HG03066 (cell line): ENCODE measurements around the gene RTN4.

ENCODE experiments used
- ATAC-seq: cut with Tn5 transposase; IDR thresholded peaks from one replicate; pipeline ENCODE4 v1.9.1; 2021; ENCODE audit warnings: low read depth; ENCODE audit not compliant: unreplicated experiment

The RTN4 gene

DNA sequence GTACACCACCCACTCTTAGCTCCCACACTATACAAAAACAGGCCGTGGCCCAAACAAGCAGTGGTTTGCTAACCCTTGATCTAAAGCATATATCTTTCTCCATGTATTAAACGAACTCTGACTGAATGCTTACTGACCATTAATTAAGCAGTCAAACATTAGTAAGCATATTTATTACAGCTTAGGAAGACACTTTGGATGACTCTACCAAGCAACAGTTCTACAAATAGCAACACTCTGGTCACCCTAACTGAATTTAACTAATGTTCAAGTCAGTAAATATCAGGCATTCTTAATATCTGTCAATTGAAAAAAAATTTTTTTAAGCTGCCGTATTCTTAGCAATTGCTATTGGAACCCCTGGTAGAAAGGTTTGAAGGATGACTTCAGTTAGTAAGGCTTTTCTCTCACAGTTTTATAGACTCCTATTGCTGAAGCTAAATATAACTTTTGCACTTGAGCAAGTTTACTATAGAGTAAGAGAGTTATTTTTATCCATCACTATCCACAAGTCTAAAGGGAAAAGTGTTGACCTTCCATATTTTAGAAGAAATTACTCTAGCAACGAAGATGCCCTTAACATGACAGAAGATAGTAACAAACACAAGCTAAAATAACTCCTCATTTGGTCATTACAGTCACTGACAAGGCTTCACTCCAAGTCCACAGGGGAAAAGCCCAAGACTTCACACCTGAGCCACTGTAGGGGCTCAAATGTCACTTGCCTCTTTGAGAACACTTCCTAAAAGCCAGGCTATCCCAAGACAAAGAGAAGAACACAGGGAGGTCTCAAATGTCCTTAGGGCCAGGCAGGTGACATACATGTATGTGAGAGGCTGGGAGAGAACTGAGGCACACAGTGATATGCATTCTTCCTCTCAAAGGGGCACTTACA, 74.4 kb downstream of the RTN4 start:
- ATAC-seq = no peak

DNA sequence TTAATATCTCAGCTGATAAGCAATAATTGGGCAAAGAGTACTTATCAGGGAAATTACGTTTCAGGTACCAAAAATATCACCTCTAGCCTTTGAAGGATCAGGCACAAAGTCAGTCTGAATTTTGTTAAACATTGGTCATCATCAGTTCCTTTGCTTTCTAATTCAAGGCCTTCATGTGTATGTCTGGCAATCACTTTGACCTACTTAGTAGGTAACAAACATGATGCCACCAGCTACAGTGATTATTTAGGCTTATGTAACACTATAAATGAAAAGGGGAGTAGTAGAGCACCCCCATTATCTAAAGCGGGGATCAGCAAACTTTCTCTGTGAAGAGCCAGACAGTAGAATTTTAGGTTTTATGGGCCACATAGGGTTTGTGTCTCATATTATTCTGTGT, 75.1 kb downstream of the RTN4 start:
- ATAC-seq = no peak

DNA sequence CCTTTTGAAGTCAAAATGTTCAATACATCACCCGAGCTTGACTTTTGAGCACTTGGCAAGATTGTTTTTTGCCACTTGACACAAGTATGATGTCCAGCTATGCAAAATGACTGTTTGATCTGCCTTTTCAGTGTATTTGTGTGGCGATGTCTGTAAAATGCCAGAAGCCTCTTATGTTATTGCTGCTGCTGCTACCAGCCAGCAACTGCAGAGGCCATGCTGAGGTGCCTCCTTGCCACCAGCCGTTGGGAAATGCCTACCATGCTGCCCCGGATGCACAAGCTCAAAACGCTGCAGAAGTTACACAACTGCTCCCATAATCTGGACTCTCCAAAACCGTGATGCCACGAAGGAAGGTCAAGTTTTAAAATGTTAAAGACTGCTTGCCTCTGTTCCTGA, 80.3 kb downstream of the RTN4 start:
- no peak for ATAC-seq

DNA sequence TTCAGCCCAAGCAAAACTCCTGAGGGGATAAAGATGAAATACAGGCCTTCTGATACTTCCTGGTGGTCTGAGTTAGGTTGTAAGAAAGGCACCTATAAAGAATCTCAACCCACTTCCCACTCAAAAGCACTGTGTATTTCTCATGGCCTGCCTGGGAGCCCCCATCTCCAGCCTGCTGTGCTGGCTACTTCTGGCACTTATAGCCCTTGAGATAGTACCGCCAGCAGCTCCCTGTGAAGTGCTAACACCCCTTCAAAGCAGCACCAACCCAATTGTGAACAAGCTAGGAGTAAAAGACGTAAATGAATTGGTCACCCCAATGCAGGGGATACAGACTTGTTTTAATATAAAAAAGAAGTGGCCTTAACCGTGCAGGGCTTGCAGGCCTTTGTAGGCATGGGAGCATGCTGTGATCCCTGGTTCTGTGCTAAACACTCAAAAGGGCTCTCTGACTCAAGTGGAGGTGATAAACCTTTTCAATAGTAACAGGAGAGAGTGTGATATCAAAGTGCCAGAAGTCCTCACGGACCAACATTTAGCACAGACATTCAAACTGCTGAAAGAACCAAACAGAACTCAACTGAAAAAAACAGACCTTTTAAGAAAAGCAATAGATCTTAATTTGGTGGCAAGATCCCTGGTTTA, 80.8 kb downstream of the RTN4 start:
- no peak for ATAC-seq

DNA sequence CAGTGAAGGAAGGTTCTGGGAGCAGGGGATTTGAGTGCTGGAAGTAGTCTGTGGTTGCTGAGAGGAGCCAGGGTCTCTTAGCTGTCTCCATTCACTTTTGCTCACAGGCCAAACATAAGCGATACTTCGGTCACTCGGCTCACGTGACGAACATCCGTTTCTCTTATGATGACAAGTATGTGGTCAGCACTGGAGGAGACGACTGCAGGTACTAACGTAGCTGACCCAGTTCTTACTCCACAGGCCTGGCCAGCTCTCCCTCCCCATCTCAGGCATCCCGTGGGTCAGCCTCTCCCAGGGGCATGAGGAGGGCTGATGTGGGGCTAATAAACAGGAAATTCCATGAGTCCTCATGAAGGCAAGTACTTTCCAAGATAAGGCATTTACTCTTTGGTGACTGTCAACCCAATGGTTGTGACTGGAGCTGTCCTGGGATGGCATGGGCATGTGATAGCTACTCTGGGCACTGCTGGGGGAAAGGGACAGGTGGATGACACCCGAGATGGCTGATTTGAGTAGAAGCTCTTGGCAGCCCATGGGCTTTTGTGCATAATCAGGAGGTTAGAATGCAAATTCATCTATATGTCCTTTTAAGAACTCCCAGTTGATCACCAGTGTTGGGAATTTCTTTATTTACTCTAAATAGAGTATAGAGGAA, 81.6 kb downstream of the RTN4 start:
- ATAC-seq = no peak

DNA sequence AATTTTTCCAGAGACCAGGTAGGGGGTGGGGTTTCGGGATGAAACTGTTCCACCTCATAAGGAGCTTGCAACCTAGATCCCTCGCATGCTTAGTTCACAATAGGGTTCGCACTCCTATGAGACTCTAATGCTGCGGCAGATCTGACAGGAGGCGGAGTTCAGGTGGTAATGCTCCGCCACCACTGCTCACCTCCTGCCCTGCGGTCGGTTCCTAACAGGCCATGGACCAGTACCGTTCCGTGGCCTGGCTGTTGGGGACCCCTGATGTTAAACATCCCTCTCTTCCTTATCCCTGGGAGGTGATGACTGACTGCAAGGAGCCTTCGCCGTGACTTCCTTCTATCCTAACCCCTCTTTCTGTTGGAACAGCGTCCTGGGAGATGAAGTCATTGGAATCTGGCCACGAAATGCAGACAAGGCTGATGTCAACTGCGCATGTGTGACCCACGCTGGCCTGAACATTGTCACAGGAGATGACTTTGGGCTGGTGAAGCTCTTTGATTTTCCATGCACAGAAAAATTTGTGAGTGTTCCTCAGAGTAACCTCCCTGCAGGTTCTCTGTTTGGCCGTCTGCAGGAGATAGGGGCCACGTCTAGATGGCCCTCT, 82.4 kb downstream of the RTN4 start:
- no peak for ATAC-seq

DNA sequence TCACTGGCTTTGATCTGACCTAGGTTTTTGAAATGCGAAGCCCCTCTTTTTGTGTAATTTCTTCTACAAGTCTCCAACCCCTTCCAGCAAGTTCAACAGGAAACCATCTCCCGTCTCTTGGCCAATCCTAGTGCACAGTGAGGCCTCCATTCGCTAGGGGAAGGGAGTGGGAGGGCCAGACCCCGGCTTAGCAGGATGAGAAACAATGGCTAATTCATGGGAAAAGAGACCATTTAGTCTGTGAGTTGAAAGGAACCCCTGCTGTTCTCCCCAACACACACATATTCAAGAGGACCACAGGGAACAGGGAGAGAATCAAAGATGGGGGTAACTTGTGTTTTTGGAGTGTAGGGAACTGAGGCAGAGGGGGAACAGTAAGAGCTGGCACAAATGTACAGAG, 83.0 kb downstream of the RTN4 start:
- ATAC-seq = no peak

DNA sequence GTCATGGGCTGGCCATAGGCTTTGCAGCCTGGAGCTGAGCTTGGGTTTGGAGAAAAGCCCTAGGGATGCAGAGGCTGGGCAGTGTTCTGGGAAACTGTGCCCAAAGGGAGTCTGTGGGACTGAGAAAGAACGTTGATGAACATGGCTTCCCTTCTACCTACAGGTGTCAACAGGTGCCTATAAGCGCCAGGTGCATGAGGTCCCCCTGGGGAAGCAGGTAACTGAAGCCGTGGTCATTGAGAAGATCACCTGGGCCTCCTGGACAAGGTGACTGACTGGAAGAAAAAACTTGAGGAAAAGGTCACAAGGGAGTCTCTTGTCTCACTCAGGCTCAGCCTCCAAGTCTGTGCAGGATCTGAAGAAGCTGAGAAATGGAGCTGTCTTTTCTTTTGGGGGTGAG, 83.4 kb downstream of the RTN4 start:
- ATAC-seq = no peak

DNA sequence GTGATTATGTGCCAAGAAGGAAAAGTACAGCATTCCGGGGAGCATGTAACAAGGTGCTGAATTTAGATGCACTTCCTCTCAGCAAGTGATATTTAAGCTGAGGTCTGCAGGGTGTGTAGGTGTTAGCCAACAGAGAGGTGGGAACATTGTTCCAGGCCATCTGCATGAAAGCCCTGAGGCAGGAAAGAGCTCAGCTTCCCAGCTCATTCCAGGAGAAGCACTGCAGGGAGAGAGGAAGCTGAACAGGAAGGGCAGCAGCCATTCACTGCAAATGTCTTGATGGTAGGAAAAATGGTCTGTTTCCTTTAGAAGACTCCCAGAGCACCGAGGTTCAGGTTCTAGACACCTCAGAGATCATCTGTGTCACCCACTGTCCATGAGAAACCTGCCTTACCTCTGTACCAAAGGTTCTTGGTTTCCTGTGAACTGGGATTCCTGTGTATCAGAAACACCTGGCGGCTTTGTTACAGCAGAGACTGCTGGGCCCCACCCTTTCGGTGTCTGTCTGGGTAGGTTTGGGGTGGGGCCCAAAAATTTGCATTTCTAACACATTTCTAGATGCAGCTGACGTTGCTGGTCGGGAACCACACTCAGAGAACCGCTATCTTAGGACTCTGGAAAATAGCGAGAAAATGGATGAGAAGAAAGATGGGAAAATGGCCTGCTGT, 84.0 kb downstream of the RTN4 start:
- no peak for ATAC-seq

DNA sequence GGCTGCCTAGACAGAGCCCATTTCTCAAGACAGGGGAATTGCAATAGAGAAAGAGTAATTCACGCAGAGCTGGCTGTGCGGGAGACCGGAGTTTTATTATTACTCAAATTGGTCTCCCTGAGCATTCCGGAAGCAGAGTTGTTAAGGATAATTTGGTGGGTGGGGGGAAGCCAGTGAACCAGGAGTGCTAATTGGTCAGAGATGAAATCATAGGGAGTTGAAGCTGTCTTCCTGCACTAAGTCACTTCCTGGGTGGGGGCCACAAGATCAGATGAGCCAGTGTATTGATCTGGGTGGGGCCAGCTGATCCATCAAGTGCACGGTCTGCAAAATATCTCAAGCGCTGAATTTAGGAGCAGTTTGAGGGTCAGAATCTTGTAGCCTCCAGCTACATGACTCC, 84.8 kb downstream of the RTN4 start:
- no peak for ATAC-seq

DNA sequence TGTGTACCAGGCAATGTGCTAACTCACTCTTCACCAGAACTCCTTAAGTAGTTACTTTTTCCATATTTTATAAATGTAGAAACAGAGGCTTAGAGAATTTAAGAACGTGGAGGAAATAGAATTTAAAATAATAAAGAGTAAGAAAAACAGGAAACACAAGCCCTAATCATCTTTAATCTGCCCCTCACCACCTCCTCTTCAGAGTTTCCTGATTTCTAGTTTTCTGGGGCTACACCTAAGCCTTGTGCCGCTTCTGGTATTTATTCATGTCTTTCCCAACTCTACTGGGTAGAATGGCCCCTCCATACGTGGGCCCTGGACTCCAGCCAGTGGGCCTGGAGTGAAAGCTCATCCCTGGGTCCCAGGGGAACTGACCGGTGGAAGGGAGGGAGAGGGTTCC, 85.4 kb downstream of the RTN4 start:
- no peak for ATAC-seq

DNA sequence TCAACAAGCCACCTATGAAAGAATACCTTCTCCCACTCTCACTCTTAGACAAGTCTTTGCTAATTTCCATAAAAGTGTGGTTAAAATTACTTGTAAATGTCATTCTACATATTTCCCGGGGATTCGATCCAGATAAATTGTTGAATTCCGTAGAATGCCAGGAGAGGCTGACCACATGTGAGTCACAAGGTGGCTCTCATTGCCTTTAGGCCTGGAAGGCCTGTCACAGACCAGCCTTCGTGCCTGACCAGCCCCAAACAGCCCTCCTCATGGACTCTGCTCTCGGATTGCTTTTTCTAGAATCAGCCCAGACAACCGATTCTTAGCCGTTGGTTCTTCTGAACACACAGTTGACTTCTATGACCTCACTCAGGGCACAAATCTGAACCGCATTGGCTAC, 86.0 kb downstream of the RTN4 start:
- ATAC-seq = no peak

DNA sequence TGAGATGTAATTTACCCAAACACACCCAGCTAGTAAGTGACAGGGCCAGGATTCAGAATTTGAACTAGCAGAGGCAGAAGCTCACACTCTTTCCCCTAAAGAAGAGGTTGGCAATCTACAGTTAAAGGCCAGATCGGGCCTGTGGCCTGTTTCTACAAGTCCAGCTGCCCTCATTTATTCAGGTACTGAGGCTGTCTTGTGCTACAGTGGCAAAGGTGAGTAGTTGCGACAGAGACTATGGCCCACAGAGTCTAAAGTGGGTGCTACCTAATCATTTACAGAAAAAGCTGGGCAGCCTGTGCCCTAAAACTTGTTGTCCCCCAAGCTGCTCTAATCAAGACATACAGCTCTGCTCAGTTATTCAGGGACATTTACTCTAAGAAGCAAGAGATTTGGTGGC, 86.8 kb downstream of the RTN4 start:
- ATAC-seq = no peak

DNA sequence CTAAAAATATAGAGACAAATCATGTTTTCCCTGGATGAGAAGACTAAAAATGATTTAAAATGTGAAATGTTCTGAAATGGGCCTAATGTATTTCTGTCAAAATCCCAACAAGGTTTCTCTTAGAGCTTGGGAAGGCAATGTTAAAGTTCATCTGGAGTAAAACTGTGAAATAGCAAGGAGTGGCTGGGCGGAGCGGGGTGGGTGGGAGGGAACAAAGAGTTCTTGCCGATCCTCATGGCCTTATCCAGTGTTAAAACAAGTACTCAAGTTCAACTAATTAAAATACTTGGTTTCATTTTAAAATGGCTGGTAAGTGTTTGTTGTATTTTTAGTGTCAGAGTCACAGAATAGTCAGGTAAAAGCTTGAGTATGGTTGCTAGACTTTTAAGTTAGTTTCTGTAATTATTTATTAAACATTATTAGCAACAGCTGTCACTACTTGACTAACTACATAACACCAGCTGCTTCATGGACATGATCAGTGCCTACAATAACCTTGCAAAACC, 87.3 kb downstream of the RTN4 start:
- ATAC-seq = no peak

DNA sequence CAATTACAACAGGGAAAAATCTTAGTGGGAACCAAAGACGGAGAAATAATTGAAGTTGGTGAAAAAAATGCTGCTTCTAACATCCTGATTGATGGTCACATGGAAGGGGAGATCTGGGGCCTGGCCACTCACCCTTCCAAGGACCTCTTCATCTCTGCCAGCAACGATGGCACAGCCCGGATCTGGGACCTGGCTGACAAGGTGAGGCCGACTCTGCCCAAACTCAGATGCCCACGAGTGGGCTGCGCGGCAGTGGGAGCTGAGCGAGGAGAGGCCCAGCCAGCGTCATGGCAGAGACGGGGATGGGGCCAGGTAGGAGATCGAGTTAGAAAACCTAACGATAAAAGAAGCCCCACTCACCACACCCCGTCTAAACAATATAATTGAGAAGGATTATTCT, 87.7 kb downstream of the RTN4 start:
- no peak for ATAC-seq

DNA sequence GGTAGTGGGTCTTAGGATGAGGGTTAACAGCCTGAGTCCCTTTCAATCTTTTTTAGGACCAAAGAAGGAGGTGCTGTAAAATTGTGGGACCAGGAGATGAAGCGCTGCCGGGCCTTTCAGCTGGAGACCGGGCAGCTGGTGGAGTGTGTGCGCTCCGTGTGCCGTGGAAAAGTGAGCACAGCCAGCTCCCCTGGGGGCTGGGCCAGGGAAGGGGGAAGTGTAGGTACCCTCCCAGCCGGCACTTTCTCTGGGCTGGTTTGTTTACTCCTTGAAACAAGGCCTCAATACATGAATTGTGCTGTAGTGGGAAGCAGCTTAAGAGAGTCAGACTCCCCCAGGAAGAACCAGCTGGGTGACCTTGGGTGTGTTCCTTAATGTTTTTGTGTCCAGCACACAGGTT, 90.1 kb downstream of the RTN4 start:
- no peak for ATAC-seq

DNA sequence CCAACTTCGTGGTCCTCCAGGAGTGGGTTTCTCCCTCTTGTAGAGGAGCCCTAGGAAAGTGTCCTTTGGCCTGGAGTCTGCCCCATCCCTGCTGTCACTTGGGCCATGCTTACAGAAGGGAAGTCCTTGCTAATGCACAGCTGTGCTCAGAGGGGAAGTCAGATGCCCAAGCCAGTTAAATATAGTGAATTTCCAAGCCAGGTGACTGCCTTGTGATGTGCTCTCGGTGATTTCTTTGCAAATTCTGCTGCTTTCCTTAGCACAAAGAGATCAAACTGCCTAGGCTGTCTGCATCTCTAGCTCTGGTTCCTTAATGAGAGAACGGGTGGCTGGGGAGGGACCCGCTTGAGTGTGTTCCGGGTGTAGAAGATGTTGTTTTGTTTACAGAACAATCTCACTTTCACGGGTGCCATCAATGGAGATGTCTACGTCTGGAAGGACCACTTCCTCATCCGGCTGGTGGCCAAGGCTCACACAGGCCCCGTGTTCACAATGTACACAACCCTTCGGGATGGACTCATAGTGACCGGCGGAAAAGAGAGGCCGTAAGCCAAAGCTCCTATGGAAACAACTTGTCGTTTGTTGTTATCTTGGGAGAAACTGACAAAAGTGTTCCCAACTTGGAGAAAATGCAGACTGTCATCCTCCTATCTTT, 91.4 kb downstream of the RTN4 start:
- no peak for ATAC-seq

DNA sequence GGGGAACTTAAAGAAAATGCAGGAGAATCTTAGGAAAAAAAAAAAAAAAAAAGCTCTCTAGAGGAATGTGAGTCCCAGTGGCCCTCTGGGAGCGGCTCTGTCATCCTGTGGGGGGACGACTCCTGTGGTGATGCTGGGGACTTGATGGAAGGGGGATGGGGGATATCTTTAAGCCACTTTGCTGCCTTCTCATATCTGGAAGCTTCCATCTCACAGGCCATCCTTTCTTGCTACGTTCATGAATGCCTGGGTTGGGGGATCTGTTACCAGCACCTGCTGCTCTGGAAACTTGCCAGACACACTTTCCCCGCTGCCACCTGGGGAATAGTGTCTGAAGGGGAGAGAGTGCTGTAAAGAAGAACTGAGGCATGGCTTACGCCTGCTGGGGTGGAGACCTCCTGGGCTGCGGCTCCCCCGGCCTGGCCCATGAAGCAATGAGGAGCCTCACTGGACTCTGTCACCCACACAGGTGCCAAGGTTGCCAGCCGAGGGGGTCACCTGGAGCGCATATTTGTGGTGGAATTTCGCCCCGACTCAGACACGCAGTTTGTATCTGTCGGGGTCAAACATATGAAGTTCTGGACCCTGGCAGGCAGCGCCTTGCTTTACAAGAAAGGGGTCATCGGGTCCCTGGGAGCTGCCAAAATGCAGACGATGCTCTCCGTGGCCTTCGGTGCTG, 92.8 kb downstream of the RTN4 start:
- no peak for ATAC-seq

DNA sequence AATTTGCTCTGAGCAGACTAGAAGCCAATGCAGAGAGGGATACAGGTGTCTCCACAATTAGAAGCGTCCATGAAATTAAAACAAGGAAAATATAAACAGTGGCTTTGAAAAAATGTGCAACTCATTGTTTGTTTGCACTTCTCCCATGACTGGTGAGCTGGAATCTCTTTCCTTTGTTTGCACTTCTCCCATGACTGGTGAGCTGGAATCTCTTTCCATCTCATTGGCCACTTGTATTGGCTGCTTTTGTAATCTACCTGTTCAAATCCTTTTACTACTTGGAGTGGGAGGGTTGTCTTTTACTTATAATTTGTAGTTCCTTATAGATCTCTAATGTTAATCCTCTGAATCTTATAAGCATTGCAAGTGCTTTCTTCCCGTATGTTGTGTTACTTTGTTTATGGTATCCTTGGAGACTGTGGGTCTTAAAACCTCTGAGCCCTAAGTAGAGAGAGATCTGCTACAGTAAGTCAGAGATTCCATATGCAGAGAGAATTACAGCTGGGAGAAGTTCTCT, 94.1 kb downstream of the RTN4 start:
- no peak for ATAC-seq
